ENCODE results near the gene BCDIN3D. TPM values are rescaled to one million over a fixed set of nuclear protein-coding genes. Genes with fewer than 3 reads are reported as not detected.

Gene BCDIN3D
- total and polyA plus RNA-seq, 2 of the 8 experiments (the other 6 are each of a cell fraction or from before 2014, with no cell fraction given): 1.6 to 2.4 TPM

DNA sequence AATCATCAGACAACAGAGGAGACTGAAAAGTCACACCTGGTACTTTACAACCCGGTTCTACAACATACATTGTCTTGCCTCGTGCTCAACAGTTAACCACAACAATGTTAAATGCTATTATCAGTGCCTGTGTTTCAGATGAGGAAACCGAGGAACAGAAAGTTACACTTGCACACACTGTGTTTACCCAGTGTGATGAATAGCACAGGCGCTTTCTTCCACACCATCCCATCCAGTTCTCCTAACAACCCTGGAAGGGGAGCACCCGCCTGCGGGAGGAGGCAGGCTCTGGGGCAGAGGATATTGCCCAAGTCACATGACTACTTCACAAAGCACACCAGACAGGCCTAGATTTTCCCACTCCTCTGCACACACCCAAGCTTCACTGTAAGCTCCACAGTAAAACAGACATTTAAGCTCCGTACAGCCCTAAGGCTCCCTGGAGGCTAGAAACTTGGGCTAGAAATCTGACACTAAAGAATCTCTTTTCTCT is 36.5 kb downstream of the BCDIN3D start:
- Histone ChIP-seq H3K9ac (replicated peaks in 1 of 4; ENCODE audit: extremely low read depth in 1 of 4, low read depth in 3 of 4, low read length in 3 of 4) (no peak overlapping the region), H3K27me3 (replicated peaks in 1 of 4; ENCODE audit: control insufficient read depth in 3 of 4, extremely low read depth in 1 of 4, insufficient read depth in 3 of 4, low read length in 3 of 4) (no peaks in the 10 kb centered on the region), H2BK15ac (ENCODE audit: low read length) (no peak overlapping the region), H3K36me3 (ENCODE audit: control insufficient read depth in 2 of 4, insufficient read depth in 4 of 4, low read length in 3 of 4) (peaks cover 0 to 30% (median 7%) of the 10 kb centered on the region in 4 experiments; a peak in 6 of 8 replicates), H4K8ac (ENCODE audit: extremely low read depth, insufficient read depth, low read length) (no peak overlapping the region), H3K4me3 (ENCODE audit: extremely low read depth in 1 of 4, insufficient read depth in 2 of 4, low read depth in 3 of 4, low read length in 4 of 4) (no peak overlapping the region), H3K23me2 (ENCODE audit: low read depth, low read length) (no peaks in the 10 kb centered on the region; the same call in 1 of the 2 replicates), H4K5ac (ENCODE audit: insufficient read length, low read depth, low read length) (no peak overlapping the region), H3K23ac (ENCODE audit: insufficient read length) (no peak overlapping the region), H3K14ac (ENCODE audit: insufficient read length) (no peak overlapping the region), H3K79me2 (ENCODE audit: control insufficient read depth in 1 of 2, insufficient read depth in 2 of 2, low read length in 2 of 2) (peaks cover 0 to 15% of the 10 kb centered on the region in 2 experiments; a peak in 1 of 4 replicates), H3K18ac (ENCODE audit: extremely low read depth, low read length) (no peak overlapping the region), H3K79me1 (ENCODE audit: low read depth, low read length) (peaks cover 7% of the 10 kb centered on the region; the same call in 1 of the 2 replicates), H4K91ac (replicated peaks; ENCODE audit: insufficient read length, low read length) (no peak overlapping the region), H2BK5ac (ENCODE audit: low read depth, low read length) (no peak overlapping the region), H2BK12ac (ENCODE audit: low read depth, low read length) (no peak overlapping the region), H2AFZ (ENCODE audit: low read length) (no peak overlapping the region), H3K4ac (replicated peaks; ENCODE audit: insufficient read length, low read depth, low read length) (no peak overlapping the region), H3K27ac (ENCODE audit: low read depth, low read length) (no peak overlapping the region), H3K56ac (replicated peaks; ENCODE audit: insufficient read length, low read depth, low read length) (no peak overlapping the region), H2BK20ac (ENCODE audit: low read length) (no peak overlapping the region), H3K4me1 (replicated peaks in 1 of 4; ENCODE audit: control insufficient read depth in 3 of 4, insufficient read depth in 4 of 4, low read length in 3 of 4) (peaks cover 16 to 29% (median 22%) of the 10 kb centered on the region in 4 experiments), H2AK5ac (ENCODE audit: low read depth, low read length) (no peak overlapping the region), H4K20me1 (replicated peaks in 1 of 2; ENCODE audit: control insufficient read depth in 1 of 2, insufficient read depth in 2 of 2, low read length in 2 of 2) (peaks cover 4 to 10% of the 10 kb centered on the region in 2 experiments), H2BK120ac (replicated peaks; ENCODE audit: low read depth, low read length) (no peak overlapping the region), H3K9me3 (ENCODE audit: insufficient read depth in 2 of 2, low read depth in 1 of 2, low read length in 1 of 2) (no peaks in the 10 kb centered on the region), H3K4me2 (ENCODE audit: insufficient read depth in 1 of 2, low read depth in 2 of 2, low read length in 2 of 2) (no peak overlapping the region)
- FAIRE-seq (no peak), DNase-seq (ENCODE audit: low read depth in 1 of 2, low spot score in 2 of 2) (no peak)
- ChIA-PET CTCF (ENCODE audit: partially characterized antibody) (interaction anchor here (2.7 to 6.4 kb wide), 4 partner anchors 8 to 32 kb away, joined by 14 to 44 read pairs (median 24); no protein-coding TSS in a partner anchor), POLR2A (ENCODE audit: partially characterized antibody) (interaction anchor here (0.6 to 1.2 kb wide), 3 partner anchors 11 to 21 kb away, joined by 3 read pairs; no protein-coding TSS in a partner anchor)
- WGBS, 2 experiments (ENCODE audit: extremely low coverage in 1 of 2, insufficient coverage in 1 of 2, insufficient read length in 1 of 2, insufficient replicate concordance in 2 of 2, low coverage in 1 of 2, low lambda C conversion rate in 2 of 2, missing lambda C conversion rate in 1 of 2): 89% methylated on average over 7 of the region's 7 CpGs; no CpG with 5 or more reads in 1 of the 2 experiments
- TF ChIP-seq YY1 (IDR thresholded peaks at IDR 0.05; ENCODE audit: low read depth, low read length) (no peak), EGR1 (IDR thresholded peaks at IDR 0.05; ENCODE audit: borderline replicate concordance, low read depth, low read length) (no peak), TAF7 (optimal IDR thresholded peaks at IDR 0.05; ENCODE audit: borderline replicate concordance, low read depth, low read length) (no peak), TAF1 (IDR thresholded peaks at IDR 0.05; ENCODE audit: low read depth, low read length) (no peak), CTBP2 (IDR thresholded peaks at IDR 0.05; ENCODE audit: borderline replicate concordance, insufficient read depth, insufficient read length, low read length) (no peak), RXRA (IDR thresholded peaks at IDR 0.05; ENCODE audit: insufficient read depth, low read depth, low read length) (no peak), RNF2 (IDR thresholded peaks at IDR 0.05; ENCODE audit: borderline replicate concordance, low read depth, low read length, missing control alignments, poor library complexity, severe bottlenecking) (no peak), SP4 (IDR thresholded peaks at IDR 0.05; ENCODE audit: low read length) (no peak), CBX5 (IDR thresholded peaks at IDR 0.05; ENCODE audit: low read depth, low read length) (no peak), SUZ12 (IDR thresholded peaks at IDR 0.05; ENCODE audit: low read length) (no peak), HDAC6 (IDR thresholded peaks at IDR 0.05; ENCODE audit: low read depth, low read length) (no peak)
- TF ChIP-seq, protein P1, sequence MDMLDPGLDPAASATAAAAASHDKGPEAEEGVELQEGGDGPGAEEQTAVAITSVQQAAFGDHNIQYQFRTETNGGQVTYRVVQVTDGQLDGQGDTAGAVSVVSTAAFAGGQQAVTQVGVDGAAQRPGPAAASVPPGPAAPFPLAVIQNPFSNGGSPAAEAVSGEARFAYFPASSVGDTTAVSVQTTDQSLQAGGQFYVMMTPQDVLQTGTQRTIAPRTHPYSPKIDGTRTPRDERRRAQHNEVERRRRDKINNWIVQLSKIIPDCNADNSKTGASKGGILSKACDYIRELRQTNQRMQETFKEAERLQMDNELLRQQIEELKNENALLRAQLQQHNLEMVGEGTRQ (IDR thresholded peaks at IDR 0.05; ENCODE audit: low read length): no peak

All from H1 (cell line).